Left colon (tissue), 2 donors: ENCODE data around the gene DDX17. TPM values are rescaled to one million over a fixed set of nuclear protein-coding genes. Genes with fewer than 3 reads are reported as not detected.

Experiments used
- ATAC-seq: fragments of 200-7000 bp; cut with Tn5 transposase; one replicate; pipeline ENCODE4 v1.9.1; 2020; ENCODE audit warnings: mild to moderate bottlenecking, moderate library complexity
- DNase-seq, 2 donors: peaks; one replicate each; pipeline ENCODE4 v3.0.0-alpha.2; 2020
- intact Hi-C, 2 donors: fragments of 100-400 bp; cut with DNase I in 1 of 2; cut with micrococcal nuclease in 1 of 2; formaldehyde crosslinking; loops; one replicate each; pipeline versions ENCODE4 v1.11.2 to v1.14.0; 2022; cut with DNase I, micrococcal nuclease
- long read RNA-seq: library from polyadenylated mRNA; unstranded; transcript quantifications from one replicate; pipeline ENCODE4 v2.0.0, GENCODE V29; 2021
- total RNA-seq, 2 donors: library from RNA; stranded (reverse); fragmentation: NEBNext Ultra II Directional; extraction: Animal tissue kit (Norgen Biotek cat#: 25700); gene quantifications; one replicate each; pipeline ENCODE4 v1.2.1, GENCODE V29; 2021
- donor health status: DM: no; HTN: no; CAD: no.
- donor health status: DM: yes; HTN: yes; CAD: no.

The DDX17 gene
- 100 to 1,000 TPM; 300 to 349 TPM for total RNA-seq
- long read RNA-seq, full-length matches to known transcripts, result 1 of 55 reads
- long read RNA-seq, partial matches to known transcripts, result 15 of 55 reads
- long read RNA-seq, other reads (novel, unspliced or antisense), result 39 of 55 reads

DNA sequence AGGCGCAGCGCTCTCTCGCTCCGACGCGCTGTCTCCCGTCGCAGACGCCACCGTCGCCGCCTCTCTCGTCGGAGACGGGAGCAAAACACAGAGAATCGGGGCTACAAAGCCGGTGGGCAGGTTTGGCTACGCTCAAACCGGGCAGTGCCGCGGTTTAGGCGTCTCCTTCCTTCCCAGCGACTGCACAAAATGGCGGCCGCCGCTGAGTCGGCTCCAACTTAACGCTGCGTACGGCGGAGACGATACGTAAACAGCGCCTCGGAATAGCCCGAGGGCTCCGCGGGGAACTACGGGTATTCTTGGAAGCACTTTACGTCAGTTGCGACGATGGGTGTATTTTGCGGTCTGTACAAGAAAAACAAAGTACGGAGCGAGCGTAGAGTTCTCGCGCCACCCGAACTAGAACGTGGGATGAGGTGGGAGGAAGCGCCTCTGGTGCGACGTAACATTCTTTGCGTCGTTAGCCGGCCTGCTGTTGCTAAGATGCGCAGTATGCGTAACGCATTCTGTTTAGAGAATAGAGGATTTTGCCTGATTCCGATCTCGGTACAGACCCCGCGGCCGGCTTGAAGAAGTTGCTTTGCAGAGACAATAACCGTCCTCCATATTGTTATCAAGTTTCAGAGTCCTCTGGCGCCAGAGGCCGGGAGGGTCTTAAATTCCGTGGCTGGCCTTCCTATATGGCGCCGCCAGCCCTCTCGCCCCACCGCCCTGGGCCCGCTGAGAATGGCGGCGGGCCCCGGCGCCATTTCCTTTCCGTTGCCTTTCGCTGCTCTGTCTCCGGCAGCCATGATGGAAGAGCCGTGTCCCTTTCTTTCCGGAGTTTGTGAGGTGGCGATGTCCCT, at the start of gene DDX17:
DDX17 (minus strand) TSS at position 194 of the 845 bp plus-strand sequence.
- ATAC-seq, result peak; percentile 84
- intact Hi-C loops, result no loop called here

DNA sequence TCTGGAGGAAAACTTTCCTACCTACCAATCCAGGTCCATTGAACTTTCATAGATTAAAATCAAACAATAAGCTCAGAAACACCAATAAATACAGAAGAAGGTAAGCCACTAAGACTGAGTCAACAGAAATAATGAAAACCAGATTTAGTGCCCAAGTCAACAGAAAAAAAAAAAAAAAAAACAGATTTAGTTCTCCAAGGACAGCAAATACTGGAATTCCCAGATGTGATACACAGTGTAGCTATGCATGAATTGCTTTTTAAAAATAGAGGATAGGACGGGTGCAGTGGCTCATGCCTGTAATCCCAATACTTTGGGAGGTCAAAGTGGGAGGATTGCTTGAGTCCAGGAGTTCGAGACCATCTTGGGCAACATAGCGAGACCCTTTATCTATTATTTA, 48.2 kb upstream of the DDX17 start:
- DNase-seq (no peak), ATAC-seq (no peak)
- intact Hi-C loops, result no loop called here

More for the DNA sequence above, at the start of gene DDX17:
- peak; percentile 93 to 94 for DNase-seq

DNA sequence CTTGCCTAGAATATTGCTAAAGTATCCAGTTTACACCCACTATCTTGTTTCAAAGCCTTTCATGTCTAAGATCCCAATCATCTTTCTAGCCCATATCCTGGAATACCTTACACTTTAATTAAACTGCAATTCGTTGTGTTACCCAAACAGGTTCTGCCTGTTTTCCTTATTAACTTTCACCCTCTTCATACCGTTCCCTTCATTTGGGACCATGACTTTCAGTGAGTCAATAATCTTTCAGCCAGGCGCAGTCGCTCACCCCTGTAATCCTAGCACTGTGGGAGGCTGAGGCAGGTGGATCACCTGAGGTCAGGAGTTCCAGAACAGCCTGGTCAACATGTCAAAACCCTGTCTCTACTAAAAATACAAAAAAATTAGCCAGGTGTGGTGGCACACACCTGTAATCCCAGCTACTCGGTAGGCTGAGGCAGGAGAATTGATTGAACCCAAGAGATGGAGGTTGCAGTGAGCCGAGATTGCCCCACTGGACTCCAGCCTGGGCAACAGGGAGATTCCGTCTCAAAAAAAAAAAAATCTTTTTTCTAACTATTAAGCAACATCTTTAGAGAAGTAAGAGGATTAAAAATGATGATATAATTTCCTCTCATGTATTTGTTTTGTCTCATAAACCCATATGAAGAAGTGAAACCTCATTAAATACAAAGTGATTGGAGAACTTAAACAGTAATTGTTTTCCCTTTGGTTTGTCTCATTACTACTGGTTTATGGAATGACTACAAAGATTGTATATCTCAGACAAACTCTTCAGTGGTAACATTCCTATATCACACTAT, 43.2 kb upstream of the DDX17 start:
- ATAC-seq (peak; percentile 23), DNase-seq (no peak)
- intact Hi-C loops, result no loop called here

DNA sequence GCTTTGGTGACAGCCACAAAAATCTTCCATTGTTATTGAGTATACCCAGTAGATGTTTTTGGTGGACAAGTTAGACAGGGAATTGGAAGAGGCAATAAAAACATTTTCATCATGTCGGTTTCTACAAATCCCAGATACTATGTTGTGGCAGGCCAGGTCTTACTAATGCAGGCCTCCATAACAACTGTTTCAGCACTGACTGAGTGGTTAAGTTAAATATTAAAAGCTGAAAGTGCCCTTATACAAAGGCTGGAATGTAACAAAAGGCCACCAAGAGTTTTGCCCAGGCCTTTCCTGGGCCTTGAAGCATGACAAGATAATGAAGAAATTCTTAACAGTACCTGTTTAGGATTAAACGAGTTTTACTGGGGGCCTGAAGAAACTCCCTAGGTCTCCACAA, 34.6 kb upstream of the DDX17 start:
- DNase-seq (no peak), ATAC-seq (no peak)
- intact Hi-C loops, result no loop called here

DNA sequence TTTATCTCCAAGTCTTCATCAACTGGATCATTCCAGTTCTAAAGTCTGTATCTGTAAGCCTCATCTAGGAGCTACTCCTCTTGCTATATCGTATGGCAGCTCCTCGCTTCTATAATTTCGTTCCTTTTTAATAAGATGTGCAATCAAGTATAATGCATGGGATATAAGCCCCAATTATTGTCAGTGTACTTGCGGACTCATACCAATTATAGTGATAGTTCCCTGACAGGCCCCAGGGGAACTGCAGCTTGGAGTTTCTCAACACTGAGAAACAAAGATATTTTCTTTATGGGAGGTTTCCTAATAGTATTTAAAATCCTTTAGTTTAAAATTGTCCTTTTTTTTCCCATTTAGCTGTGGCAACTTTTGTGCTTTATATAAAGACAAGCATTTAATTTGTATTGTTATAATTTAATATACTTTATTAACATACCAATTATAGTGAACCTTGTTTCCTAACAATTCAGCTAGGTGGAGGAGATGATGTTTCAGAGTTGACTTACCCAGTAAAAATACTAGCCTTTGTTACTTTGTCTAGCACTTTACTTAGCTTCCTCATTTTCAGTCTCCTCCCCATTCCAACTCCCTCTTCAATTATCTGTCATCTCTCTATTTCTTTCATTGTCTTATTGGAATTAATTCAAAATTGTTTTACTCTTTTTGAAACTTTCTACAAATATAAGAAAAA, 25.3 kb upstream of the DDX17 start:
- intact Hi-C loops, result no loop called here
- ATAC-seq, result no peak

DNA sequence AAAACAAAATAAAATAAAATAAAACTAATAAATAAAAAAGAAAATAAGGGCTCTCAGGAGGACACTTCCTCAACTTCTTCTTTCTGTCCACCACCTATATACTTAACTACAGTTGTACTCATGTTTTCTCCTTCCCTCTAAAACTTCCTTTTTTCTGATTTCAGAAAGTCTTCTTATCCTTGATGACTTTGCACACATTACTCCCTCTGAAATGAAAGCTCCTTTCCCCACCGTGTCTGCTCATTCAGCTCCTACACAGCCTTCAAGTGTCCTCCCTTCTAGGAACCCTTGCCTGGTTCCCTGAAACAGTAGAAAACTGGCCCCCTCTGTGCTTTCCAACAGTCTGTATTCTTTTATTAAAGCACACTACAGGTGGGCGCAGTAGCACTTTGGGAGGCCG, 18.3 kb upstream of the DDX17 start:
- DNase-seq, result no peak
- intact Hi-C loops, result no loop called here
- ATAC-seq, result no peak

More for the DNA sequence above, 25.3 kb upstream of the DDX17 start:
- DNase-seq, result no peak

DNA sequence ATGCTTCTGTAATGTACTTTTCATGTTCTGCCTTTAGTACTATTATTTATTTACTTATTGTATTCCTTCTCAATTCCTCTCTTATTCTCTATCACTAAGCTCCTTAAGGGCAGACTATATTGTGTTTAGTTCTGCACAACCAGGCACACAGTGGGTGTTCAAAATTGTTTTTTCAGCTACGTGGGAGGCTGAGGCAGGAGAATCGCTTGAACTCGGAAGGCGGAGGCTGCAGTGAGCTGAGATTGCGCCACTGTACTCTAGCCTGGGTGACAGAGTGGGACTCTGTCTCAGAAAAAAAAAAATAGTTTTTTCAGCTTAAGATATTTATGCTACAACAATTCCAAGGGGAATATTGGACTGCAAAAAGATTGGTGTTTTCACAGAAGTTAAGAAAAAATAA, 17.4 kb upstream of the DDX17 start:
- ATAC-seq, result no peak
- DNase-seq, result no peak
- intact Hi-C loops, result no loop called here

DNA sequence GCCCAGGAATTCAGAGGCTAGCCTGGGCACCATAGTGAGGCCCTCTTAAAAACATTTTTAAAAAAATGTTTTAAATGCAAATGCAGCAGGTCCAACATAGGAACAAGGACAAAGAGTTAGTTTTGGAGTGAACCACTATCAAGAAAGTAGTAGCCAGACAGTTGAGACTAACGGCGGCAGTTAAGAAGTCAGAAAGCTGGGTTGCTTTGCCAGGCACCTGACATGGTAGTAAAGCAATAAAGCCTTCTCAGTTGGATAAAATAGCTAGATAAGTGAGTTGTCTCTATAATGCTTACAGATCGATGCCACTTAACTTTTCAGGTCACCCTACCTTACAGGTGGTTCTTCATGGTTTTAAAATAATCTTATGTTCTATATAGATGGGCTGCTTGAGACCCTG, 16.9 kb upstream of the DDX17 start:
- DNase-seq, result no peak
- intact Hi-C loops, result no loop called here
- ATAC-seq, result peak; percentile 77

DNA sequence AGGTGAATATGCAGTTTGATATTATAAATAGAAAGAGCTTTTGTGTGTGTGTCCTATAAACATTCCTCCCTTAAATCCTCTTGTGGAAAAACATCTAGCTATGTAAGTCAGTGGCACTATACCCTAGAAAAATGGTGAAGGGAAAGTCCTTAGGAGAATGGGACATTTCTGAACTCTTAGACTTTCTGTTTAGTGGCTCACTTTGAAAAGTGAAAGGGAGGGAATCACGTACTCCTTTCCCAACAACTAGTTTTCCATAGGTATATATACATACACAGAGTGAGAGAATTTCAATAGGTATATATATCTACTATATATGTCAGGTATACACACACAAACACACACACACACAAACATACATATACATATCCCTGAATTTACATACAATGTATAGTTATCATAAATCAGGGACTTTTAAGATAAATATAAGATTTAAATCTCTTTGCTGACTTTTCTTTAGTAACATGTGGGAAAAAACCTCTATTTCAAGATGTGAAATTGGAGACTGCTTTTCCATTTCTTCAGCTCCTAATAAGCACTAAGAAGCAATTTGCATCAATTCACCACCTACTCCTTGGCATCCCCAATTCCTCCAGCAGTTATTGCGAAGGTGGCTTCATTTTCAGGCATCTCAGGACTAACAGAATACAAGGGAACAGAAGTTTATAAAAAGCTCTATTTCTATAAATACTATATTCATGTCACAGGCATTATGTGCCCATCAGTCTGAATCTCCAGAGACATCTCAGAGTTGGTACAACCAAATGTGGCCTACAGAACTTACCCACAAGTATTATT, 13.5 kb upstream of the DDX17 start:
- intact Hi-C loops, result no loop called here
- no peak for DNase-seq
- ATAC-seq, result no peak

DNA sequence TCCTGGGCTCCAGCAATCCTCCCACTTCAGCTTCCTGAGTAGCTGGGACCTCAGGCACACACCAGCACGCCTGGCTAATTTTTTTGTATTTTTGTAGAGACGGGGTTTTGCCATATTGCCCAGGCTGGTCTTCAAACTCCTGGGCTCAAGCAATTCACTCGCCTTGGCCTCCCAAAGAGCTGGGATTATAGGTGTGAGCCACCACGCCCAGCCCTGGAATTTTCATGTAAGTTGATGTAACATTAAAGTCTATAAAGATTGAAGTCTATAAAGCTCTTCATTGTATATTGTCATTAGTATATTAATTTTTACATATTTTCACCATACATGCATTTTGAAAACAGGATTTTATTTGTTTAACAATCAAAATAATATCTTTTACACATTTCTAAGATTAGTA, 12.5 kb upstream of the DDX17 start:
- ATAC-seq, result peak; percentile 81

DNA sequence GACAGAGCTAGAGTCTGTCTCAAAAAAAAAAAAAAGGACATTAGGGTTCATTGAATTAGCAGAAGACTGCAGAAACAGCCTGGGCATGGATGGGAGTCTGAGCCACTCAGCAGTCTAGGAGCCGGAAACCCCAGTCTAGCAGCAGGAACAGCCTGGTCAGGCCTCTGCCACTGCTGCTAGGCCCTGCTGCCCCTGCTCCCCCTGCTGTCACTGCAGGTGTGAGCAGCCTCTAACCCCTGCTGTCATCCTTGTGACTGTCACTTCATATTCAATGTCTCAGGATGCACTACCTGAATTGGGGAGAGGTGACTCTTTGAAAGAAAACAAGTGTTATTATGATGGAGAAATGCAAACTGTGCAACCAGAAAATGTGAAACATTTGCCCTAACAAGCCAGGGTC, 7.0 kb upstream of the DDX17 start:
- peak; percentile 89 for ATAC-seq
- intact Hi-C loops, result no loop called here
- peak in 1 of 2 donors; percentile 44 for DNase-seq

More for the DNA sequence above, 12.5 kb upstream of the DDX17 start:
- peak; percentile 35 to 48 for DNase-seq
- intact Hi-C loops, result no loop called here

DNA sequence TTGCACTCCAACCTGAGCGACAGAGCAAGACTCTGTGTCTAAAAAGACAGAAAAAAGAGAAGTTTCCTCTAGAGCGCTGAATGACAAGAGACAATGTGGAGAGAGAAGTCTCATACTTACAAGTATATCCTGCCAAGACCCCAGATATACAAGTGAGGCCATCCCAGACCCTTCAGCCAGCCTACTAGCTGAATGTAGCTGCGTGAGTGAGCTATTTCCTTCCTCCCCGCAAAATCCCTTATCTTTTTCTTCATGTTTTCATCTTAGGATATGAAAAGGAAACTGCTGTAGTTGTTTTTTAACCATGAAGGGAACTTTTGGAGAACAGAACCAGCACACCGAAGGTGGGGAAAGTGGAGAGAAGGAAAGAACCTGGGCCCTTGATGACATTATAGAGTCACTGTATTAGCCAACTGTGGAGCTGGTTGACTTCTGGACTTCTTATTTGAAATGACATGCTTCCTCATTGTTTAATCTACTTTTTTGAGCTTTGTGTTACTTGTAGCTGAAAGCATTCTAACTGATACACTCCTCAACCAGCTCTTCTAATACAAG, 4.4 kb upstream of the DDX17 start:
- no peak for DNase-seq
- intact Hi-C loops, result no loop called here
- ATAC-seq, result no peak

DNA sequence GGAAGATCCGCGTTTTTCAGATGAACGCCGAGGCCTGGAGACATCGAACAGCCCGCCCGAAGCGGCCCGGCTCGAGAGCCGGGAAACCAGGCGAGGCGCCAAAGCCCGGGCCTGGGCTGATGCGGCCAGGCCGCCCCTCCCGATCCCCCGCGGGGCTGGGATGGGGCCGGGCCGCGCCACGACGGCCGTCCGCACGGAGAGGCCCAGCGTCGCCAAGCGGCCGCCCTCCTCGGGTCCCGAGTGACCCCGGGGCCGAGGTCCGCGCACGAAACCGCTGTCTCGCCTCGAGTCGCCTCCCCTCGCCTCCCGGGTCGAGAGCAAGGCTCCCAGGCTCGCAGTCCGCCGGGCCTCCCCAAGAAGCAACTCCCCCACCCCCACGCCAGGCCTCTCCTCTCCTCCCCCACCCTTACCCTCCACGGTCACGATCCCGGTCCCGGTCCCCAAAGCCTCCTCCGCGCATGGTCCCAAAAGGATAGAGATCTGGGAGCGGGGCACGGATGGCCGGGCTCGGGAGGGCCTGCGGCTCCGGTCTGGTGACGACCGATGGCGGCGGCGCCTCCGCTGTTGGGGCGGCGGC, 482 bp downstream of the DDX17 start:
- peak; percentile 72 for ATAC-seq
- intact Hi-C loops, result no loop called here
- peak; percentile 66 to 78 for DNase-seq

DNA sequence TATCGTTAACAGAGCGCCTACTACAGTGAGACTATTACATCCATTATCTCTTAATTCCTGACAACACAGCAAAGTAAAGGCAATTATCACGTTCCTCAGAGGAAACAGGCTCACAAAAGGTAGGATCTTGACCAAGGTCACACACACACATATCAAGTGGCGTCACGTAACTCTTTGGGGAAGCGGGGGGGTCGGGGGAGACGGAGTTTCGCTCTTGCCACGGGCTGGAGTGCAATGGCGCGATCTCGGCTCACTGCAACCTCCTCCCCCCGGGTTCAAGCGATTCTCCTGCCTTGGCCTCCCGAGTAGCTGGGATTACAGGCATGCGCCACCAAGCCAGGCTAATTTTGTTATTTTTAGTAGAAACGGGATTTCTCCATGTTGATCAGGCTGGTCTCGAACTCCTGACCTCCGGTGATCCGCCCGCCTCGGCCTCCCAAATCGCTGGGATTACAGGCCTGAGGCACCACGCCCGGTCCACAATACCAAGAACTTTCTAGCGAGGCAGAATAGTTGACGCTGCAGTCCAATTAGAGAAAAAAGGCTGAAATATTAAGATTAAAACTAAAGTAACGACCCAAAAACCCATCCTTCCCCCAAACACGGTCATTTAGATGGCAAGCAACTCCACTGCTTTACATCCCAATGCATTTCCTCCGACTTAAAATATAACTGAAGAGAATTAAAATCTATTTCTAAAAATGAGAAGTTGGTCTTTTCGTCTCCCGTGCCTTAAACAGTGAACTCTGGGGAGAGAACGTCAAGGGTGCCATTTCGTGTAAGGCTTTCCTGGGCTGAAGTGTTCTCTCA, 1.2 kb downstream of the DDX17 start:
- DNase-seq, result peak; percentile 63 to 70
- ATAC-seq, result peak; percentile 25
- intact Hi-C loops, result no loop called here

DNA sequence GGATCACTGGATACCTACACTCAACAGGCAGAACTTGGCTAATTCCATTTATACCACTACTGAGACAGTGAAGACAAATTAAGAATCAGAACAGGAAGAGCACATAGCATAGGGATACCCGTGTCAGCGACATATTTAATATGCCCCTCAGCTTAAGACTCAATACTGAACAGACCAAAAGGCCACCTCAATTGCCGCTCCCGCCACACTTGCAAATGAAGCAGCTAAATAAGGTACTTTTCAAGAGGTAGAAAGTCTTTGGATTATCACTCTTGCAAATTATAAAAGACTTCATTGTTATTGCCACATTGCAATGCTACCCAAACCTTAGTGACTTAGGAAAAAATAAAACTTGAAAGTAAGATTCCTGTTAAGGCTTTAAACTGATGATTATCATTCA, 3.1 kb downstream of the DDX17 start:
- intact Hi-C loops, result no loop called here
- ATAC-seq (no peak), DNase-seq (no peak)

DNA sequence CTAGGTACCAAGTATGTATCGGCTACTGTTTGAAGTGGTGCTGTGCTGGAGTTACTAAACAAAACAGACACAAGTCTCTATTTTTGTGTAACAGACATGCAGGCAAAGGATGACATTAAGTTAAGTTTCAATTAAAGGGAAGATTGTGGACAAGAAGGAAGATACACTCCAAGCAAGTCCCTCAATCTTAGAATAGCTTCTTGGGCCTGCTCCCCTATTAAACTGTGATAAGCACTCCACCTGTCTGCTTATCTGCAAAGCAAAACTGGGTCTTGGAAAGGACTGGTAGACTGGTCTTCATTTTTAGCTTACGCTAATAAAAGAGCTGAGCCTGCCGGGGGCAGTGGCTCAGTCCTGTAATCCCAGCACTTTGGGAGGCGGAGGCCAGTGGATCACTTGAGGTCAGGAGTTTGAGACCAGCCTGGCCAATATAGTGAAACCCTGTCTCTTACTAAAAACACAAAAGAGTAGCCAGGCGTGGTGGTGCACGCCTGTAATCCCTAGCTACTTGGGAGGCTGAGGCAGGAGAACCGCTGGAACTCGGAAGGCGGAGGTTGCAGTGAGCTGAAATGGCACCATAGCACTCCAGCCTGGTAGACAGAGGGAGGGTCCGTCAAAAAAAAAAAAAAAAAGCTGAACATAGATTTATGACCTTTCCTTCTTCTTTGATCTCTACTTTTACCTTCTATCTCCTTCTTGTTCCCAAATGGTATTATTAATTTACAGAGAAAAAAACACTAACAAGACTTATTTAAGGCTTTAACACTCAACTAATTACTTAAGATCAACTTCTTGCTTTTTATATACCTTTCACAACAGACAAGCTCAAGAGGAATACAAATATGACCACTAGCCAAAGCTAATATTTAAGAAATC, 4.1 kb downstream of the DDX17 start:
- DNase-seq (no peak), ATAC-seq (no peak)
- intact Hi-C loops, result no loop called here
